HepG2 (cell line): ENCODE data around the gene FBXO4. TPM values are rescaled to one million over a fixed set of nuclear protein-coding genes. Genes with fewer than 3 reads are reported as not detected.

Experiments used
- ATRX ChIP-seq: sonication (generic); formaldehyde crosslinking; IDR thresholded peaks from 2 replicates; pipeline ENCODE4 v1.4.0; 2020; ENCODE audit warnings: missing genetic modification reagents, borderline replicate concordance
- EEA1 ChIP-seq: sonication (generic); formaldehyde crosslinking; IDR thresholded peaks from 2 replicates; pipeline ENCODE4 v1.5.1; 2020; ENCODE audit warnings: mild to moderate bottlenecking, missing genetic modification reagents, borderline replicate concordance
- EP300 ChIP-seq, 3 experiments: sonication (generic) in 1 of 3; formaldehyde crosslinking in 1 of 3; IDR thresholded peaks; 2 replicates each; pipeline versions ENCODE4 v1.5.1 to v1.6.1; 2011 to 2020; ENCODE audit warnings: low read depth in 2 of 3, low read length in 2 of 3, borderline replicate concordance in 1 of 3, improper control_type of control experiment in 1 of 3, mild to moderate bottlenecking in 1 of 3, missing genetic modification reagents in 1 of 3, moderate library complexity in 1 of 3
- KMT2A ChIP-seq: sonication (generic); formaldehyde crosslinking; IDR thresholded peaks from 2 replicates; pipeline ENCODE4 v1.4.0; 2020; ENCODE audit warnings: missing genetic modification reagents
- MBNL3 ChIP-seq: fragments of 250-450 bp; sonication (Bioruptor Pico); conservative IDR thresholded peaks from 2 replicates; pipeline ENCODE4 v1.8.0; 2022; ENCODE audit warnings: mild to moderate bottlenecking, inconsistent platforms
- MIER2 ChIP-seq: IDR thresholded peaks from 2 replicates; pipeline ENCODE4 v1.6.1; 2016; ENCODE audit warnings: missing biosample characterization, missing genetic modification reagents
- MLX ChIP-seq: IDR thresholded peaks from 2 replicates; pipeline ENCODE4 v1.6.1; 2016
- MTA3 ChIP-seq: sonication (generic); formaldehyde crosslinking; IDR thresholded peaks from 2 replicates; pipeline ENCODE4 v1.4.0; 2020; ENCODE audit warnings: missing genetic modification reagents
- MTERF4 ChIP-seq: sonication (generic); formaldehyde crosslinking; IDR thresholded peaks from 2 replicates; pipeline ENCODE4 v1.8.0; 2023; ENCODE audit warnings: mild to moderate bottlenecking, missing genetic modification reagents
- ONECUT2 ChIP-seq: sonication (generic); formaldehyde crosslinking; IDR thresholded peaks from 2 replicates; pipeline ENCODE4 v1.4.0; 2020; ENCODE audit warnings: missing genetic modification reagents
- TEF ChIP-seq: sonication (generic); formaldehyde crosslinking; IDR thresholded peaks from 2 replicates; pipeline ENCODE4 v1.5.0; 2020; ENCODE audit warnings: missing genetic modification reagents
- ZBTB14 ChIP-seq: sonication (generic); formaldehyde crosslinking; IDR thresholded peaks from 2 replicates; pipeline ENCODE4 v1.4.0; 2020; ENCODE audit warnings: missing genetic modification reagents
- ZNF460 ChIP-seq: sonication (generic); formaldehyde crosslinking; IDR thresholded peaks from 2 replicates; pipeline ENCODE4 v1.5.1; 2020; ENCODE audit warnings: missing genetic modification reagents, mild to moderate bottlenecking, borderline replicate concordance
- ZNF556 ChIP-seq: sonication (generic); formaldehyde crosslinking; IDR thresholded peaks from 2 replicates; pipeline ENCODE4 v1.4.0; 2020; ENCODE audit warnings: mild to moderate bottlenecking, missing genetic modification reagents, borderline replicate concordance
- ZNF646 ChIP-seq: sonication (generic); formaldehyde crosslinking; IDR thresholded peaks from 2 replicates; pipeline ENCODE4 v1.9.0; 2021; ENCODE audit warnings: mild to moderate bottlenecking, missing genetic modification reagents
- ZNF691 ChIP-seq: sonication (generic); formaldehyde crosslinking; IDR thresholded peaks from 2 replicates; pipeline ENCODE4 v1.4.0; 2020; ENCODE audit warnings: missing genetic modification reagents, low read depth, mild to moderate bottlenecking, borderline replicate concordance
- ZSCAN22 ChIP-seq: sonication (generic); formaldehyde crosslinking; IDR thresholded peaks from 2 replicates; pipeline ENCODE4 v1.4.0; 2020; ENCODE audit warnings: mild to moderate bottlenecking, missing genetic modification reagents
- polyA plus RNA-seq, 8 experiments: library from polyadenylated mRNA; depleted of rRNA in 3 of 8; stranded (reverse) in 7 of 8; unstranded in 1 of 8; fragments of >200 nt; fragmentation: Illumina TruSeq in 4 of 8; extraction: Trizol in 4 of 8; gene quantifications; 2 replicates each; pipeline versions ENCODE4 v1.2.1 to v1.2.3, GENCODE V29; 2011 to 2016; ENCODE audit warnings: low read depth in 4 of 8, missing spikeins in 1 of 8, mixed read lengths in 1 of 8; ENCODE audit not compliant: insufficient read depth in 1 of 8
- total RNA-seq, 5 experiments: library from RNA; depleted of rRNA; stranded (reverse); fragments of >200 nt; fragmentation: Illumina TruSeq; extraction: Trizol; gene quantifications; 2 replicates each; pipeline ENCODE4 v1.2.3, GENCODE V29; 2016; ENCODE audit warnings: low read depth in 1 of 5

Gene FBXO4
- total and polyA plus RNA-seq, 2 of the 13 experiments (the other 11 are each of a cell fraction or from before 2014, with no cell fraction given) = 5.2 to 16.4 TPM

GRCh38 chr5:41924872-41925554, at the start of gene FBXO4 (continued):
- no peak for TF ChIP-seq MTERF4
- TF ChIP-seq ZNF556 (CRISPR knock-in tag) = peak; percentile 91; the same call in 1 of the 2 replicates
- TF ChIP-seq EP300 (IDR thresholded peaks at IDR 0.05; ENCODE audit: low read depth in 2 of 2, low read length in 2 of 2) = peak; percentile 32 to 49; a peak in 2 of 4 replicates
- no peak for TF ChIP-seq EP300 (CRISPR knock-in tag; IDR thresholded peaks at IDR 0.05; ENCODE audit: borderline replicate concordance)
- TF ChIP-seq MTA3 = no peak
- no peak; the same call in 1 of the 2 replicates for TF ChIP-seq ZNF460 (CRISPR knock-in tag)
- TF ChIP-seq KMT2A (CRISPR knock-in tag) = peak; percentile 96
- TF ChIP-seq MIER2 (CRISPR knock-in tag) = peak; percentile 47; the same call in 1 of the 2 replicates
- peak; percentile 80; the same call in 1 of the 2 replicates for TF ChIP-seq ZNF691
- no peak for TF ChIP-seq ONECUT2 (CRISPR knock-in tag)
- no peak for TF ChIP-seq TEF
- no peak for TF ChIP-seq ZSCAN22 (CRISPR knock-in tag)
- no peak for TF ChIP-seq EEA1 (CRISPR knock-in tag)
- TF ChIP-seq ATRX (CRISPR knock-in tag) = no peak
- no peak for TF ChIP-seq ZBTB14 (CRISPR knock-in tag)
- no peak for TF ChIP-seq ZNF646 (CRISPR knock-in tag)
- no peak for TF ChIP-seq MBNL3 (CRISPR knock-in tag)
- no peak for TF ChIP-seq MLX
